Colonic mucosa (tissue), 4 donors: ENCODE measurements around the gene POLR2B. TPM values are rescaled to one million over a fixed set of nuclear protein-coding genes. Genes with fewer than 3 reads are reported as not detected.

Source experiments
- DNase-seq: peaks from one replicate; pipeline ENCODE4 v3.0.0-alpha.2; 2020
- H3K27ac ChIP-seq: fragments of 200-600 bp; one replicate; pipeline ENCODE4 v1.8.0; 2021
- H3K27me3 ChIP-seq: fragments of 200-600 bp; one replicate; pipeline ENCODE4 v1.8.0; 2021
- H3K36me3 ChIP-seq: fragments of 200-600 bp; one replicate; pipeline ENCODE4 v1.8.0; 2021
- H3K4me1 ChIP-seq: fragments of 200-600 bp; one replicate; pipeline ENCODE4 v1.8.0; 2021; ENCODE audit warnings: mild to moderate bottlenecking
- H3K4me3 ChIP-seq: fragments of 200-600 bp; one replicate; pipeline ENCODE4 v1.8.0; 2021
- H3K9ac ChIP-seq, 2 donors: one replicate each; pipeline ENCODE4 v1.7.0; 2013; ENCODE audit warnings: control low read depth in 2 of 2, low read depth in 2 of 2, low read length in 2 of 2
- H3K9me3 ChIP-seq: fragments of 200-600 bp; one replicate; pipeline ENCODE4 v1.8.0; 2021
- intact Hi-C: fragments of 100-400 bp; cut with DNase I; formaldehyde crosslinking; loops from one replicate; pipeline ENCODE4 v1.14.1; 2022
- total RNA-seq, 2 donors: library from RNA; stranded (reverse); fragmentation: NEBNext Ultra II Directional in 1 of 2; extraction: Animal tissue kit (Norgen Biotek cat#: 25700) in 1 of 2; gene quantifications; one replicate each; pipeline ENCODE4 v1.2.1, GENCODE V29; 2021
- TF ChIP-seq, protein P1 (sequence below): fragments of 200-600 bp; IDR thresholded peaks from one replicate; pipeline ENCODE4 v1.8.0; 2022; ENCODE audit warnings: antibody characterized with exemption, mild to moderate bottlenecking
- donor health status: healthy.
- donor health status: DM: no; HTN: no; CAD: no.
- donor health status: DM: no; HTN: no; CAD: no.

The POLR2B gene
- total RNA-seq, 2 donors from 2014 or later, result 70.2 to 79.3 TPM

GRCh38 chr4:57063518-57063917, 84.8 kb downstream of the POLR2B start:
- no peak overlapping the region for H3K27ac ChIP-seq

DNA sequence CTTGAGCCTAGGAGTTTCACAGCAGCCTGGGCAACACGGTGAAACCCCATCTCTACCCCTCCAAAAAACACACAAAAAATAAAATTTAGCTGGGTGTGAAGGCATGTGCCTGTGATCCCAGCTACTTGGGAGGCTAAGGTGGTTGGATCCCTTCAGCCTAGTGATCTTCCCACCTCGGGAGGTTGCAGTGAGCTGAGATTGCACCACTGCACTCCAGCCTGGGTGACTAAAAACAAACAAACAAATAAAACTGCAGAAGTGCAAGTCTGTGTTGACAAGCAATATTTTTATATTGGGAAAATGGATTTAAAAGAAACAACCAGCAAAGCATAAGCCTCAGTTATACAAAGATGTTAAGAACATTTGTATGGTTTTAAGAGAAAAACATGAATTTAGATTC, 85.4 kb downstream of the POLR2B start:
- Histone ChIP-seq H3K9me3 (no peaks in the 10 kb centered on the region), H3K4me3 (no peak overlapping the region), H3K36me3 (no peaks in the 10 kb centered on the region), H3K4me1 (no peaks in the 10 kb centered on the region), H3K27ac (no peak overlapping the region), H3K27me3 (no peaks in the 10 kb centered on the region), H3K9ac (no peak overlapping the region)
- TF ChIP-seq, protein P1, sequence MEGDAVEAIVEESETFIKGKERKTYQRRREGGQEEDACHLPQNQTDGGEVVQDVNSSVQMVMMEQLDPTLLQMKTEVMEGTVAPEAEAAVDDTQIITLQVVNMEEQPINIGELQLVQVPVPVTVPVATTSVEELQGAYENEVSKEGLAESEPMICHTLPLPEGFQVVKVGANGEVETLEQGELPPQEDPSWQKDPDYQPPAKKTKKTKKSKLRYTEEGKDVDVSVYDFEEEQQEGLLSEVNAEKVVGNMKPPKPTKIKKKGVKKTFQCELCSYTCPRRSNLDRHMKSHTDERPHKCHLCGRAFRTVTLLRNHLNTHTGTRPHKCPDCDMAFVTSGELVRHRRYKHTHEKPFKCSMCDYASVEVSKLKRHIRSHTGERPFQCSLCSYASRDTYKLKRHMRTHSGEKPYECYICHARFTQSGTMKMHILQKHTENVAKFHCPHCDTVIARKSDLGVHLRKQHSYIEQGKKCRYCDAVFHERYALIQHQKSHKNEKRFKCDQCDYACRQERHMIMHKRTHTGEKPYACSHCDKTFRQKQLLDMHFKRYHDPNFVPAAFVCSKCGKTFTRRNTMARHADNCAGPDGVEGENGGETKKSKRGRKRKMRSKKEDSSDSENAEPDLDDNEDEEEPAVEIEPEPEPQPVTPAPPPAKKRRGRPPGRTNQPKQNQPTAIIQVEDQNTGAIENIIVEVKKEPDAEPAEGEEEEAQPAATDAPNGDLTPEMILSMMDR, result no peak
- no peak for DNase-seq
- intact Hi-C loops, result no loop called here

More at GRCh38 chr4:57063518-57063917, 84.8 kb downstream of the POLR2B start:
- Histone ChIP-seq H3K36me3 (no peaks in the 10 kb centered on the region), H3K9me3 (no peaks in the 10 kb centered on the region), H3K4me3 (no peak overlapping the region), H3K4me1 (no peaks in the 10 kb centered on the region), H3K27me3 (no peaks in the 10 kb centered on the region), H3K9ac (peak overlapping the region in 1 of 2 donors; percentile 29)
- DNase-seq, result no peak
- intact Hi-C loops, result no loop called here
- TF ChIP-seq, protein P1, result no peak

DNA sequence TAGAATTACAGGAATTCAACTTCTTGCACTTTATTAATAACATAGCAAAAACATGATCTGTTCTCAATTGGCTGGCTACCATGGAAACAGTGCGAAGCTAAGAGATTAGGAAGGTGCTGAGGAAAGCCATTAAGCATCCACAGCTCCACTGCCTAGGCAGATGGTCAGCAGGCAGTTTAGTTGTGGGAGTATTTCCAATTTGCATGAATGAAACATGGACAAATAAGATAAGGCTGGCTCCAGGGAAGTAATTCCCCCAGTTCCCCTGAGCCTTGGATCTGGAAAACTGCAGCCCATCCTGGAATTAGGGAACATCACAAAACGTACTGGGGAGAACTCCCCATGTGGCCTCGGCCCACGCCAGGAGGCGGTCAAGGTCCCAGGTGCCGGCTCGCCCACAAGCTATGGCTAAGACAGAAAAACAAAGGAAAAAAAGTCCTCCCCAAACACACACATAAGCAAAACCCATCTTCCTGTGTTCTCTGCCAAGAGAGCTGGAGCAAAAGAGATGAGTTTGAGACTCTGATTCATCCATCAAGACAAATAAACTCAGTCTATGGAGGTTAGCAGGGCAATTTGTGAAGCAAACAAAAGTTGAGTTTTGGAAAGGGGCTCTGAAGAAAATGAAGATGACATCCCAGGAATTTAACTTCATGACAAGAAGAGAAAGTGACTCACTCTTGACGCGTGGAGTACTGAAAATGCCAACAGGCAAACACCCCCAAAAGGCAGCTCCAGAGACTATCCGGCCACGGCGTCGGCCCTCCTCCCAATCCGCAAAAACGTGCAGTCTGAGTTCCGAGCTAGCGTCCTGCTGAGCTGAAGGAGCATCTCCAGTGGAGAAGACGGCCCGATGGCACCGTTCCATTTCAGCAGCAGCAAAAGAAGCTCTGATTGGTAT, 86.4 kb downstream of the POLR2B start:
- no peaks in the 10 kb centered on the region for H3K9me3 ChIP-seq
- TF ChIP-seq, protein P1, result no peak
- no peaks in the 10 kb centered on the region for H3K27me3 ChIP-seq
- H3K4me1 ChIP-seq, result no peaks in the 10 kb centered on the region
- DNase-seq, result no peak
- no peaks in the 10 kb centered on the region for H3K36me3 ChIP-seq
- H3K27ac ChIP-seq, result peak overlapping the region; percentile 55
- H3K4me3 ChIP-seq, result no peak overlapping the region
- no peak overlapping the region for H3K9ac ChIP-seq
- intact Hi-C loops, result no loop called here

DNA sequence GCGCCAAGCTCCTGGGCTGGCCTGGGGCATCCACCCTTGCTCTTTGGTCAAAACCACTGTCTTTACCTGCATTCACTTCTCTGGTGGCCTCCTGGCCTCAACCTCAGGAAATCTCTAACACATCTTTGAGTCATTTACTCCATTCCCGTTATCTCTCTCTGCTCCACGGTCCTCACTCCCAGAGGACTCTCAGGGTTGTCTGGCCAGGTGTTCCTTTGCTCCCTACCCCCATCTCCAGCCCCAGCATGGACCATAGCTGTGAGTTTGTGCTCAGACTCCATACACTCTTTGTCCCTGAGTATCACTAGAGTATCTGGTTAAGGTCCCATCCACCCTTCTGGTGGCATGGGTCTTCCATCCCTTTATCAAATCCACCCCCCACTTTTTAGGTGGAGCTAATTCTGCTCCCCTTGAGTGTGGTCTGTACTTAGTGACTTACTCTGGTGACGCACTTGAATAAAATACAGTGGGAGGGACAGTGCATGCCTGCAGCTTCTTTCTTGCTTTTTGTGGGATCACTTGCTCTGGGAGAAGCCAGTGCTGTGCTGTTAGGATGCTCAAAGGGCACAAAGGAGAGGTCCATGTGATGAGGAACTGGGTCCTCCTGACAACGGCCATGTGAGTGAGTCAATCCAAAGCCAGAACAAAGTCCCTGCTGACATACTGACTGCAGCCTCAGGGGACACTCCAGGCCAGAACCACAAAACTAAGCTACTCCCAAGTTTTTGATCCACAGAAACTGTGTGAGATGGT, 87.2 kb downstream of the POLR2B start:
- H3K36me3 ChIP-seq, result no peaks in the 10 kb centered on the region
- no peaks in the 10 kb centered on the region for H3K27me3 ChIP-seq
- H3K4me3 ChIP-seq, result no peak overlapping the region
- intact Hi-C loops, result no loop called here
- no peak for DNase-seq
- peak overlapping the region; percentile 50 for H3K27ac ChIP-seq
- no peaks in the 10 kb centered on the region for H3K9me3 ChIP-seq
- no peak overlapping the region for H3K9ac ChIP-seq
- no peaks in the 10 kb centered on the region for H3K4me1 ChIP-seq
- TF ChIP-seq, protein P1, result no peak

- Histone ChIP-seq H3K9ac (no peak overlapping the region), H3K4me1 (no peaks in the 10 kb centered on the region), H3K36me3 (no peaks in the 10 kb centered on the region), H3K9me3 (no peaks in the 10 kb centered on the region), H3K27ac (no peak overlapping the region), H3K4me3 (no peak overlapping the region), H3K27me3 (no peaks in the 10 kb centered on the region)
- TF ChIP-seq, protein P1, result no peak
- no peak for DNase-seq
- intact Hi-C loops, result no loop called here
Measured at GRCh38 chr4:57068237-57068981, 89.7 kb downstream of the POLR2B start.
